Left kidney (tissue), 8 donors: ENCODE data around the gene IFIH1. TPM values are rescaled to one million over a fixed set of nuclear protein-coding genes. Genes with fewer than 3 reads are reported as not detected.
A peak's percentile ranks its signal among the peaks of the same experiment; 100 is the strongest.

Experiments used
- DNase-seq: peaks from one replicate; pipeline ENCODE4 v3.0.0-alpha.2; 2013
- long read RNA-seq, 8 donors: transcript quantifications; one replicate each; lab custom pipeline, GENCODE V29; 2026
- polyA plus RNA-seq: library from polyadenylated mRNA; unstranded; fragments of 120-200 nt; gene quantifications from one replicate; pipeline ENCODE4 v1.2.1, GENCODE V29; 2013; ENCODE audit not compliant: insufficient read length

Gene IFIH1
- 6.1 TPM for polyA plus RNA-seq
- long read RNA-seq, donor 1, partial matches to known transcripts: 0 of 1 reads
- long read RNA-seq, donor 1, other reads (novel, unspliced or antisense): 0 of 1 reads
- long read RNA-seq, donor 2: 0 reads
- long read RNA-seq, donor 3, partial matches to known transcripts: 0 of 2 reads
- long read RNA-seq, donor 3, other reads (novel, unspliced or antisense): 0 of 2 reads
- long read RNA-seq, donor 4: 0 reads
- long read RNA-seq, donor 5, partial matches to known transcripts: 0 of 2 reads
- long read RNA-seq, donor 5, other reads (novel, unspliced or antisense): 0 of 2 reads
- long read RNA-seq, donor 6, partial matches to known transcripts: 0 of 1 reads
- long read RNA-seq, donor 6, other reads (novel, unspliced or antisense): 0 of 1 reads
- long read RNA-seq, donor 7, partial matches to known transcripts: 0 of 1 reads
- long read RNA-seq, donor 7, other reads (novel, unspliced or antisense): 0 of 1 reads
- long read RNA-seq, donor 8, partial matches to known transcripts: 0 of 1 reads
- long read RNA-seq, donor 8, other reads (novel, unspliced or antisense): 0 of 1 reads

GRCh38 chr2:162318328-162319180 lies at the start of gene IFIH1:
TSS of gene IFIH1 (minus strand) at chr2:162318684. CDS start at chr2:162318307, 377 bp downstream.
- DNase-seq: peak; percentile 75

- no peak for DNase-seq
Observed at GRCh38 chr2:162365392-162365791, 46.9 kb upstream of the IFIH1 start.

GRCh38 chr2:162344617-162344950 lies 26.1 kb upstream of the IFIH1 start:
- no peak for DNase-seq

DNA sequence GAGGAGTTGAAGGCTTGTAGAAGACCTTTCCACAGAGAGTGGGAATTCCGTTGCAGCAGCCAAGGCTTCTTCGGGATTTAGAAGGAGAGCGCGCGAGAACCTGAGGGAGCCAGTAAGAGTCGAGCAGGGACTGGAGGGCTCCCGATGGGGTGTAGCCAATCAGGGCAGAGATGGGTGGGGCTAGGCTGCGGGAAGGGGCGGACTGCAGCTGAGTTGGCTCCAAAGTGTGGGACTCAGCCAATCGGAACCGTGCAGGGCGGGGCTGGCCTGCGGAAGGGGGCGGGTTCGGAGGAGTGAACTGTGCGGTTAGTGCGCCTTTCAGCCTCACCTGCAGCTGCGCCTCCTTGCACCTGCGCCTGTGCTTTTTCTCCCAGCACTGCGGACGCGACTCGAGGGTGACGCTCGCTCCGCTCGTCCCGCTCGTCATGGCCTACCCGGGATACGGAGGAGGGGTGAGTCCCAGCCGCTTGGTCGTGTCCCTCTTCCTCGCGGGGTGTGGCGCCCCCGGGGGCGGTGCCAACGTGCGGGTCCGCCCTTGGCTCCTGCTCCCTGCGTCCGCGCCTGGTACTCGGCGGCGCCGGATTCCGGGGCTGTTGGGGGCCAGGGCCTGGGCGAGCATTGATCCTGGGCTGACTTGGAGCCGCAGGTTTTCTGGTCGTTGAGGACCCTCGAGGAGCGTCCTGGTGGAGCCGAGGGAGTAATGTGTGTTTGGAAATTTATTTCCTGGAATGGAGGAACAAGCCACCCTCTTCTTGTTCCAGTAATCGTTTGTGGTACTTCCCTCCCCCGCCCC lies 25.5 kb upstream of the IFIH1 start, which contains the start of gene GCA:
Gene GCA (plus strand): TSS at position 309 of the 793 bp plus-strand sequence. CDS start 117 bp downstream, at position 426.
- DNase-seq: peak; percentile 91

- DNase-seq: no peak
Observed at GRCh38 chr2:162343492-162343823, 25.0 kb upstream of the IFIH1 start.

DNA sequence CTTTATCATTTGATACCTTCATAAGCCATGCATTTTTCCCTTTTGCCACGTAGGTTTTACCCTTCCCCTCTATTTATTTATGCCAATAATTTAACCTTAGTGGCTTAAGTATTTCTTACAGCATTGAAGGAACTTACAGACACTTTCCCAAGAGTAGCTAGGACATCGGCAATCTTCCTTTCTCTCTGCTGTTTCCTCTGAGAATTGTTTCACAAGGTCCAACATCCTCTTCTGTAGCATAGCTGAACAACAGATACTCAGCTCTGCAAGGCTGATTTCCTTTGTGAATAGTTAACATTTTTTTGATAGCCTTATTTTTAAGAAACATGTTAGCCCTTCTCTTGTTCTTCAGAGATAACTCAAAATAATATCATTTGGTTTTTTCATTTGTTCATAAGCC lies 24.4 kb upstream of the IFIH1 start:
- DNase-seq: no peak

GRCh38 chr2:162342321-162342720 lies 23.8 kb upstream of the IFIH1 start:
- no peak for DNase-seq

GRCh38 chr2:162340822-162341221 lies 22.3 kb upstream of the IFIH1 start:
- DNase-seq: no peak

- no peak for DNase-seq
Observed at GRCh38 chr2:162337868-162338267, 19.4 kb upstream of the IFIH1 start.

DNA sequence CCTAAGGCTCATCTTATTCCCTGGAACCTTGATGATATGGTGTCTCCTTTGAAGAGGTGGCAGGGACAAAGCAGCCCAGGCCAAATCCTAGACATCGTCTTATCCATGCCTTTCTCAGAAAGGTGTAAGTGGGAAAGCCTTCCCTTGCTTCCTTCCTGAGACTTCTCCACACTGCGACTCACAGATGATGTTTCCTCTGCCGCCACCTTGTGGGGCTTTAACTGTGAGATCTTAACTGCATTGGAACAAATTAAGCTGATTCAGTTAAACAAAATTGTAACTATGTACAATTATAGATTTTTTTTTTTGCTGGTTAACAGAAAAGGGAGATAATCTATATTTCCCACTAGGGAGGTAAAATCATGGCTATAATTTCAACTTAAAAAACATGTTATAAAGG lies 15.5 kb upstream of the IFIH1 start:
- peak; percentile 12 for DNase-seq

DNA sequence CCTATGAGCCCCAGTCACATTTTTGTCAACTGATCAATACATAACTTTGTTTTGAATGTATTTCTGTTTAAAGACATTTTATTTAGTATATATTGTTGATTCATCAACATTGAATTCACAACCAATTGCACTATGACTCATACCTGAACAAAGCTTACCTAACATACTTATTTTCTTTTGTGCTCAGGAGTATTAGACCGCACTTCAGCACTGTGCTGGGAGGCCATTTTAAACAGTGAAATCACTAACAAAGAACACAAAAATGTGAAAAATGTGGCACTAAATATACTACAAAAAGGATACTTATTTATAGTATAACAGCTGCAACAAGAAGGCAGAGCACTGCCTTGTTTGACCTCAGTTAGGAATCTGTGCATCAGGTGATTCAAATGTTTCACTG lies 12.4 kb upstream of the IFIH1 start:
- DNase-seq: no peak

GRCh38 chr2:162328424-162329157 lies 10.1 kb upstream of the IFIH1 start:
- no peak for DNase-seq

DNA sequence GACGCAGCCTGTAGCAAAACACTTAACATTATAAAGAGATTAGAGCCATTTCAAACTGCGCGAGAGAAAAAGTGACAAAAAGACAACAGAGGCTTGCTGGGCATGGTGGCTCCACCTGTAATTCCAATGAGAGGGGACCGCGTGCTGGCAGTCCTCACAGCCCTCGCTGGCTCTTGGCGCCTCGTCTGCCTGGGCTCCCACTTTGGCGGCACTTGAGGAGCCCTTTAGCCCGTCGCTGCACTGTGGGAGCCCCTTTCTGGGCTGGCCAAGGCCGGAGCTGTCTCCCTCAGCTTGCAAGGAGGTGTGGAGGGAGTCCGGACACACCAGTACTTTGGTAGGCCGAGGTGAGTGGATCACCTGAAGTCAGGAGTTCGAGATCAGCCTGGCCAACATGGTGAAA lies 9.3 kb upstream of the IFIH1 start:
- no peak for DNase-seq

- no peak for DNase-seq
Observed at GRCh38 chr2:162327134-162327769, 8.8 kb upstream of the IFIH1 start.

GRCh38 chr2:162324953-162325352 lies 6.5 kb upstream of the IFIH1 start:
- DNase-seq: no peak

- no peak for DNase-seq
Observed at GRCh38 chr2:162320864-162321517, 2.5 kb upstream of the IFIH1 start.

- peak; percentile 7 for DNase-seq
Observed at GRCh38 chr2:162317861-162318327, 590 bp downstream of the IFIH1 start.

DNA sequence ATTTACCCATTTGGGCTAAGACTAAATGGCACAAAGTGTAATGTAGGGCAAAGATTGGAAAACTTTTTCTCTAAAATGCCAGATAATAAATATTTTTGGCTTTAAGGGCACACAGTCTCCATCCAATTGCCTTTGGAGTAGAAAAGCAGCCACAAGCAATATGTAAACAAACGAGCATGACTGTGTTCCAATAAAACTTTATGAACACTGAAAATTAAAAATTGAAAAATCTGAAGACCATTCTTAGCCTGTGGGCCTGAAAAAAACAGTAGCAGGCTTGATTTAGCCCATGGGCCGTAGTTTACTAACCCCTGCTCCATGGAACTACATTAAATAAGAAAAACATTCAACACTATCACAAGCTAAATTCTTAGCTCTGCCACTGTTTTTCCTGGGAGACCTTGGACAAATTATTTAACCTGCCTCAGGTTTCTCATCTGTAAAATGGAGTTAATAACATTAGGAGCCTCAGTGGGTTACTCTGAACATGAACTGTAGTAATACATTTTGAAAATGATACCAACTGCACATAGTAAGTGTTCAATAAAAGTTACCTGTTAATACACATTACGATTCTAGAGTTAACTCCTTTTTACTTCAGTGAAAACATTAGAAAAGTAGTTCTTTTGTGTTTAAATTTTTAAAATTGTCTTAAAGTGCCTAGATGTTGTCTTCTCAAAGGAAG lies 1.3 kb downstream of the IFIH1 start:
- DNase-seq: no peak

- no peak for DNase-seq
Observed at GRCh38 chr2:162316590-162316989, 1.9 kb downstream of the IFIH1 start.

GRCh38 chr2:162315938-162316337 lies 2.5 kb downstream of the IFIH1 start:
- DNase-seq: no peak
